AG04449 (cell line): ENCODE measurements around the gene NHERF2.

Experiments used
- CTCF ChIA-PET: fragments of 350-600 bp; formaldehyde crosslinking; extraction: SDS; loops from one replicate; lab custom pipeline; 2021; ENCODE audit warnings: antibody characterized with exemption; lab: Yijun Ruan, JAX
- POLR2A ChIA-PET: fragments of 400-600, 350-600 bp; formaldehyde crosslinking; extraction: SDS; loops from one replicate; lab custom pipeline; 2020; ENCODE audit warnings: antibody characterized with exemption, inconsistent platforms; lab: Yijun Ruan, JAX
- DNase-seq: peaks from one replicate; pipeline ENCODE4 v3.0.0-alpha.2; 2010; ENCODE audit warnings: low read depth, low spot score
- H3K4me3 ChIP-seq: 2 replicates; pipeline ENCODE4 v1.5.1; 2011; ENCODE audit warnings: low read depth, mild to moderate bottlenecking, control low read depth, low read length
- CTCF ChIP-seq: IDR thresholded peaks from one replicate; pipeline ENCODE4 v1.5.1; 2011; ENCODE audit warnings: mild to moderate bottlenecking, moderate library complexity, low read length, control low read depth, inconsistent platforms; ENCODE audit not compliant: insufficient read depth; ENCODE audit errors: missing control alignments

Gene NHERF2

GRCh38 chr16:1990101-1990350 is 36.7 kb upstream of the NHERF2 start:
- H3K4me3 ChIP-seq, result no peak overlapping the region; the same call in 1 of the 2 replicates
- ChIA-PET CTCF (interaction anchor here (16.4 kb wide), 1 partner anchor 13 kb away, joined by 163 read pairs; no protein-coding TSS in a partner anchor), POLR2A (interaction anchor here (2.3 kb wide), 1 partner anchor 25 kb away, joined by 8 read pairs; the partner anchor contains the start of gene RPS2)
- no peak for TF ChIP-seq CTCF
- DNase-seq, result no peak

- no peak for DNase-seq
- ChIA-PET POLR2A (interaction anchor here (2.3 kb wide), 1 partner anchor 26 kb away, joined by 8 read pairs; the partner anchor contains the start of gene RPS2), CTCF (interaction anchor here (16.4 kb wide), 1 partner anchor 12 kb away, joined by 163 read pairs; no protein-coding TSS in a partner anchor)
- no peak for TF ChIP-seq CTCF
- no peak overlapping the region for H3K4me3 ChIP-seq
Measured at GRCh38 chr16:1990351-1991134, 36.2 kb upstream of the NHERF2 start.

GRCh38 chr16:1991135-1991551 is 35.6 kb upstream of the NHERF2 start:
- TF ChIP-seq CTCF, result no peak
- no peak for DNase-seq

GRCh38 chr16:1991588-1991947 is 35.1 kb upstream of the NHERF2 start:
- DNase-seq, result no peak
- CTCF ChIA-PET, result interaction anchor here (0.5 to 16.4 kb wide), 2 partner anchors 11 to 148 kb away, joined by 3 to 163 read pairs; no protein-coding TSS in a partner anchor
- peak overlapping the region; percentile 50 for H3K4me3 ChIP-seq
- POLR2A ChIA-PET, result interaction anchor here (0.8 to 2.3 kb wide), 2 partner anchors 27 to 164 kb away, joined by 3 to 8 read pairs; partner anchors contain the start of genes RPS2 and TRAF7
- TF ChIP-seq CTCF, result no peak

More at GRCh38 chr16:1991135-1991551, 35.6 kb upstream of the NHERF2 start:
- no peak overlapping the region for H3K4me3 ChIP-seq
- ChIA-PET CTCF (interaction anchor here (0.5 to 16.4 kb wide), 2 partner anchors 12 to 148 kb away, joined by 3 to 163 read pairs; no protein-coding TSS in a partner anchor), POLR2A (interaction anchor here (0.8 to 2.3 kb wide), 2 partner anchors 26 to 164 kb away, joined by 3 to 8 read pairs; partner anchors contain the start of genes RPS2 and TRAF7)

DNA sequence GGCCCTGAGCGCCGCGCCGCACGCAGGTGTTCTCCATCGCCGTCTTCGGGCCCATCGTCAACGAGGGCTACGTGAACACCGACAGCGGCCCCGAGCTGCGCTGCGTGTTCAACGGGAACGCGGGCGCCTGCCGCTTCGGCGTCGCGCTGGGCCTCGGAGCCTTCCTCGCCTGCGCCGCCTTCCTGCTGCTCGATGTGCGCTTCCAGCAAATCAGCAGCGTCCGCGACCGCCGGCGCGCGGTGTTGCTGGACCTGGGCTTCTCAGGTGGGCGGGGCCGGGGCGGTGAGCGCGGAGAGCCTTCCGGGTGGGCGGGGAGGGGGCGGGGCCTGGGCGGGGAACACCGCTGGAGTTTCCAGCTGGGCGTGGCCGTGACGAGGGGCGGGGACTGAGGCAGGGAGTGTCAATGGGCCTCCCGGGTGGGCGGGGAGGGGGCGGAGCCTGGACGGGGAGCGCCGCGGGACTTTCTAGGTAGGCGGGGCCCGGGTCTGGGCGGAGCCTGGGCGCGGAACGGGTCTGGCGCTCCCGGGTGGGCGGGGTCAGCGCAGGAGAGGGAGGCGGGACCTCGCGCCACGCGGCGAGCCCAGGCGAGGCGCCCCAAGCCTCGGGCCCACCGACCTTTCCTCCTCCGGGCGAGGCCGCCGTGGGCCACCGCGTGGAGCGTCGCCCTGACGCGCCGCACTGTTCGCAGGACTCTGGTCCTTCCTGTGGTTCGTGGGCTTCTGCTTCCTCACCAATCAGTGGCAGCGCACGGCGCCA is 34.6 kb upstream of the NHERF2 start:
- ChIA-PET POLR2A (interaction anchor here (0.8 to 2.3 kb wide), 2 partner anchors 27 to 163 kb away, joined by 3 to 8 read pairs; partner anchors contain the start of genes RPS2 and TRAF7), CTCF (interaction anchor here (16.4 kb wide), 1 partner anchor 11 kb away, joined by 163 read pairs; no protein-coding TSS in a partner anchor)
- no peak for TF ChIP-seq CTCF
- no peak for DNase-seq
- peak overlapping the region; percentile 50 for H3K4me3 ChIP-seq
